Measurements from ENCODE around the gene TEX26.

The TEX26 gene

DNA sequence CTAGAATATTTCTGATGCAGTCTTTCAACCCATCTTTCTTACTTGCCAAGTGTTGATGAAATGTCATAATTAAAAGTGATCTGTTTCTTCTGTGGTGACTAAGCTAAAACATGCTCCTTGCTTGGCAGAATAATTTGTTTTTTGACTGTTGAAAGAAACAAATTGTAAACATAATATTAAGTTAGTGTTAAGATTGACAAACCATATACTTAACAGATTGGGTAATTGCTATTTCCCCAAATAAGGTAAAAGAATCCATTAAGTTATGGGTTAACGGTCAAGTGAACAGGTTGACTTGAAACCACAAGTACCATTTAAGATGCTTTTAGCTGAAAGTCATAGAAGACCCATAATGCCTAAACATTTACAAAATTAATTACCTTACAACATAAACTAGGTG lies 62.9 kb downstream of the TEX26 start:
- WGBS (ENCODE audit: insufficient coverage, insufficient read length): no CpG with 5 or more reads among the region's 1 CpG
- H3K9me3 ChIP-seq (ENCODE audit: control insufficient read depth, insufficient read depth, low read length): no peaks in the 10 kb centered on the region
- no peak overlapping the region for H3K27ac ChIP-seq (ENCODE audit: low read length)
- H3K36me3 ChIP-seq (ENCODE audit: control insufficient read depth, insufficient read depth, low read length): no peaks in the 10 kb centered on the region
- no peaks in the 10 kb centered on the region for H3K4me1 ChIP-seq (ENCODE audit: control insufficient read depth, insufficient read depth, low read length)
- DNase-seq (ENCODE audit: low read depth, low spot score): no peak
- H3K4me3 ChIP-seq (ENCODE audit: low read length): no peak overlapping the region
- H3K27me3 ChIP-seq (ENCODE audit: control insufficient read depth, insufficient read depth, low read length): no peaks in the 10 kb centered on the region

DNA sequence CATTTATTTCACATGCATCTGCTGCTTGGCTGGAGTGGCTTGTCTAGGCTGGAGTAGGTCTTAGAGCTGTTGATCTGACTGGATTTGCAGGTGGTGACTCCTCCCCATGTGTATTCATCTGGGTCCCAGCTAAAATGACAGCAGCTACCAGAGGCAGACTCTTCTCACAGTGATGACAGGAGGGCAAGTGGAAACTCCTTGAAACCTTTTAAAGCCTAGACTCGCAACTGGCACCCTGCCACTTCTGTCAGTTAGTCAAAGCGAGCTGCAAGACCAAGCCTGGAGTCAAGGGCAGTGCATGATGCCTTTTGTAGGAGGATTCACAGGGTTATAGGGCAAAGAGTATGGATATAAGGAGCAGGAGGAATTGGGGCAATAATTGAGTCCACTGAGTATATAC lies 65.2 kb downstream of the TEX26 start:
- no CpG with 5 or more reads among the region's 2 CpGs for WGBS (ENCODE audit: insufficient coverage, insufficient read length)
- no peak overlapping the region for H3K4me3 ChIP-seq (ENCODE audit: low read length)
- H3K9me3 ChIP-seq (ENCODE audit: control insufficient read depth, insufficient read depth, low read length): no peaks in the 10 kb centered on the region
- no peak overlapping the region for H3K27ac ChIP-seq (ENCODE audit: low read length)
- DNase-seq (ENCODE audit: low read depth, low spot score): no peak
- H3K4me1 ChIP-seq (ENCODE audit: control insufficient read depth, insufficient read depth, low read length): no peaks in the 10 kb centered on the region
- H3K36me3 ChIP-seq (ENCODE audit: control insufficient read depth, insufficient read depth, low read length): no peaks in the 10 kb centered on the region
- no peaks in the 10 kb centered on the region for H3K27me3 ChIP-seq (ENCODE audit: control insufficient read depth, insufficient read depth, low read length)

DNA sequence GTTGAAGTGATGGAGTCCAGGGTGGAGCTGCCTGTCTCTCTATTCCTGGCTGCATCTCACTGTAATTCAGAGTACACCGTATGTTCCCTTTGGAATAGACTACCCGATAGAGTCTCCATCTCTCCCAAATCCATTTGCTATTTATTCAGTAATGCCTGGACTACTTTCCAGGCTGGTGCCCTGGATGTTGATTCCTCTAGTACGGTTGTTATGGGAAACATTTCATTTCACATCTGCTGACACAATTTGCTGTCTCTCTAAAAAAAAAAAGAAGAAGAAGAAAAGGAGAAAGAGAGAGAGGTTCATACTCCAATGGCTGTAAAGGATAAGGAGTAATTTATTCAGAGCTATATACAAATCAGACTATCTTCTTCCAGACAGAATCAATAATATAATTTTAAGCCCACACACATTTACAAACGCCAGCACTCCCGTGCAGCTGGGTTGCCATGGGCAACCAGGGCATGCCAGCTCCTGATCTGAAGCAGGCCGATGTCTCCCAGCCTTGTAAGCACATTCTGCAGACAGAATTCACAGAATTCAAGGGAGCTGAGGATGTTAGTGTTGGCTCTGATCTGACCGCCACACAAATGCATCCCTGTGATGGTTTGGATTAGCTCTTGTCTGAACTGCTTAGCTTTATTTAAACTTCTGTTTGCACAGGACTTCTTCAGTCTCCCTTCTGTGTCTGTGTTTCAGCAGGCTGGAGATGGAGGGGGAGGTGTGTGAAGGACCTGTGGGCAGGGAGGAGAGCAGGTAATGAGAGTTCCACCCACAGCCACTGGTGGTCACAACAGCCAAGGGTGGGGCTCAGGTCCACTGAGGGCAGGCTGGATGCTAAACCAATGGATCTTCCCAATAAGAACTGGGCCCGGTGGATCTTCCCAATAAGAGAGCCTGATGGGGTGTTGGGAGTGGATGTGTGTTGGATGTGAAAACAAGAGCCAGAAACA lies 66.0 kb downstream of the TEX26 start:
- no peak overlapping the region for H3K27ac ChIP-seq (ENCODE audit: low read length)
- DNase-seq (ENCODE audit: low read depth, low spot score): no peak
- H3K27me3 ChIP-seq (ENCODE audit: control insufficient read depth, insufficient read depth, low read length): no peaks in the 10 kb centered on the region
- no CpG with 5 or more reads among the region's 8 CpGs for WGBS (ENCODE audit: insufficient coverage, insufficient read length)
- H3K4me1 ChIP-seq (ENCODE audit: control insufficient read depth, insufficient read depth, low read length): no peaks in the 10 kb centered on the region
- no peaks in the 10 kb centered on the region for H3K36me3 ChIP-seq (ENCODE audit: control insufficient read depth, insufficient read depth, low read length)
- H3K9me3 ChIP-seq (ENCODE audit: control insufficient read depth, insufficient read depth, low read length): no peaks in the 10 kb centered on the region
- H3K4me3 ChIP-seq (ENCODE audit: low read length): no peak overlapping the region

DNA sequence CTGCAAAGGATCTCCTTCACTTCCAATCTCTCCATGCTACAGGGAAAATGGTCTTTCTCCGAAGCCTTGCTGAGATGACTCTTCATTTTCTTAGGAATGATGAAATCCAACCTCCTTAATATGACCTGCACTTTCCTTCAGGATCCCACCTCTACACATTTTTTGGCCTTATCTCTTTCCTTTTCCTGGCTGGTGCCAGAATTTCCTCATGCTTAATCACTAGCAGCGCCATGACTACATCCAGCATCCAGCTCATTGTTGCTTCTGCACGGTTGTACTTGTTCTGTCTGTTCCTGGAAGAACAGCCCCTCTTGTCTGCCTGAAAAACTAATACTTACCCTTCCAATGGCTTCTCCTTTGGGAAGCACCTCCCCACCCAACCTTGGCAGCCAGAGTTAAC lies 68.4 kb downstream of the TEX26 start:
- Histone ChIP-seq H3K4me1 (ENCODE audit: control insufficient read depth, insufficient read depth, low read length) (no peaks in the 10 kb centered on the region), H3K4me3 (ENCODE audit: low read length) (no peak overlapping the region), H3K27ac (ENCODE audit: low read length) (no peak overlapping the region), H3K36me3 (ENCODE audit: control insufficient read depth, insufficient read depth, low read length) (no peaks in the 10 kb centered on the region), H3K9me3 (ENCODE audit: control insufficient read depth, insufficient read depth, low read length) (no peaks in the 10 kb centered on the region), H3K27me3 (ENCODE audit: control insufficient read depth, insufficient read depth, low read length) (no peaks in the 10 kb centered on the region)
- no CpG with 5 or more reads among the region's 3 CpGs for WGBS (ENCODE audit: insufficient coverage, insufficient read length)
- no peak for DNase-seq (ENCODE audit: low read depth, low spot score)

DNA sequence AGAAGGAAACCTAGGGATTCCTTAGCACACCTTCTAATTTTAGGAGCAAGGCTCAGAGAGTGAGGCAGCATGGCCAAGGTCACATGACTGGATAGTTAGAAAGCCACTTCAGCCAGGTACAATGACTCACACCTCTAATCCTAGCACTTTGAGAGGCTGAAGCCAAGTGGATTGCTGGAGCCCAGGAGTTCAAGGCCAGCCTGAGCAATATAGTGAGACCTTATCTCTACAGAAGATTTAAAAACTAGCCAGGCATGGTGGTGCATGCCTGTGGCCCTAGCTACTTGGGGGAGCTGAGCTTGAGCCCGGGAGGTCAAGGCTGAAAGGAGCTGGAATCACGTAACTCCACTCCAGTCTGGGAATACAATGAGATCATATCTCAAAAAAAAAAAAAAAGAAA lies 69.2 kb downstream of the TEX26 start:
- Histone ChIP-seq H3K27ac (ENCODE audit: low read length) (no peak overlapping the region), H3K4me1 (ENCODE audit: control insufficient read depth, insufficient read depth, low read length) (no peaks in the 10 kb centered on the region), H3K36me3 (ENCODE audit: control insufficient read depth, insufficient read depth, low read length) (no peaks in the 10 kb centered on the region), H3K4me3 (ENCODE audit: low read length) (no peak overlapping the region), H3K9me3 (ENCODE audit: control insufficient read depth, insufficient read depth, low read length) (no peaks in the 10 kb centered on the region), H3K27me3 (ENCODE audit: control insufficient read depth, insufficient read depth, low read length) (no peaks in the 10 kb centered on the region)
- no CpG with 5 or more reads among the region's 2 CpGs for WGBS (ENCODE audit: insufficient coverage, insufficient read length)
- no peak for DNase-seq (ENCODE audit: low read depth, low spot score)

DNA sequence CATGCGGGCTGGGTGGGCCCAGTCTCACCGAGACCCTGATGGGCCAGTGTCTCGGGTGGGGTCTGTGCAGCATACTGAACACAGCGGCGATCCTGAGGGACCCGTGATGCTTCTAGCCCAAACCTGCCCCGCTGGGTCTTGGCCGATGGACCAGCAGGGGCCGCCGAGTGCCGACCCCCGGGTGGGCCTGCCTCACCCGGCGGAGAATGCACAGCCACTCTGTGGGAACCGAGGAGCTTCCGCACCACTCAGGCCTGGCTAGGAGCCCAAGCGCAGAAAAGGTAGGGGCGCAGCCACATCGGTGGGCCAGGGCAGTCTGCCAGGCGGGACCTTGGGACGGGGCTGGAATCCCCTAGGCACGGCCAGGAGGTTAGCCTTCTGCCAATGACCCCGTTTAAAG lies 72.6 kb downstream of the TEX26 start:
- no peaks in the 10 kb centered on the region for H3K36me3 ChIP-seq (ENCODE audit: control insufficient read depth, insufficient read depth, low read length)
- H3K9me3 ChIP-seq (ENCODE audit: control insufficient read depth, insufficient read depth, low read length): no peaks in the 10 kb centered on the region
- H3K4me1 ChIP-seq (ENCODE audit: control insufficient read depth, insufficient read depth, low read length): no peaks in the 10 kb centered on the region
- H3K27ac ChIP-seq (ENCODE audit: low read length): no peak overlapping the region
- H3K4me3 ChIP-seq (ENCODE audit: low read length): no peak overlapping the region
- WGBS (ENCODE audit: insufficient coverage, insufficient read length): no CpG with 5 or more reads among the region's 23 CpGs
- H3K27me3 ChIP-seq (ENCODE audit: control insufficient read depth, insufficient read depth, low read length): no peaks in the 10 kb centered on the region
- no peak for DNase-seq (ENCODE audit: low read depth, low spot score)

DNA sequence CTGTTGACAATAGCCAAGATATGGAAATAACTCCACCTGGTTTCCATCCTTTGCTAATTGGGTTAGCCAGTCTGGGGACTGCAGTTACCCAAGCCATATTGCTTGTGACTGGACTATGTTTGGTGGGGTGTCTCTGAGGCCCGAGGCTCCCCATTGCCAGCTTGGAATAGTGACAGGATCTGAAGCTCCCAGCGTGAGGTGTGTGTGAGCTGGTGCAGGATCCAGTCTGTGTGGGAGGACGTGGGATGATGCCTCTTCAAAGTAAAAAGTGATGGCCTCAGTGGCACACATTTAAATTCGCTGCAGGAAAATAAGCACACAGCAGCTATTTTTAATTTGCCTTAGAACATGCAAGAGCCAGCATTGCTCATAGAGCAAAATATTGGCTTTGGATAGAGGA lies 75.0 kb downstream of the TEX26 start:
- no peak overlapping the region for H3K27ac ChIP-seq (ENCODE audit: low read length)
- no peak overlapping the region for H3K4me3 ChIP-seq (ENCODE audit: low read length)
- no peaks in the 10 kb centered on the region for H3K9me3 ChIP-seq (ENCODE audit: control insufficient read depth, insufficient read depth, low read length)
- DNase-seq (ENCODE audit: low read depth, low spot score): no peak
- no peaks in the 10 kb centered on the region for H3K27me3 ChIP-seq (ENCODE audit: control insufficient read depth, insufficient read depth, low read length)
- no peaks in the 10 kb centered on the region for H3K36me3 ChIP-seq (ENCODE audit: control insufficient read depth, insufficient read depth, low read length)
- no peaks in the 10 kb centered on the region for H3K4me1 ChIP-seq (ENCODE audit: control insufficient read depth, insufficient read depth, low read length)
- WGBS (ENCODE audit: insufficient coverage, insufficient read length): no CpG with 5 or more reads among the region's 4 CpGs

DNA sequence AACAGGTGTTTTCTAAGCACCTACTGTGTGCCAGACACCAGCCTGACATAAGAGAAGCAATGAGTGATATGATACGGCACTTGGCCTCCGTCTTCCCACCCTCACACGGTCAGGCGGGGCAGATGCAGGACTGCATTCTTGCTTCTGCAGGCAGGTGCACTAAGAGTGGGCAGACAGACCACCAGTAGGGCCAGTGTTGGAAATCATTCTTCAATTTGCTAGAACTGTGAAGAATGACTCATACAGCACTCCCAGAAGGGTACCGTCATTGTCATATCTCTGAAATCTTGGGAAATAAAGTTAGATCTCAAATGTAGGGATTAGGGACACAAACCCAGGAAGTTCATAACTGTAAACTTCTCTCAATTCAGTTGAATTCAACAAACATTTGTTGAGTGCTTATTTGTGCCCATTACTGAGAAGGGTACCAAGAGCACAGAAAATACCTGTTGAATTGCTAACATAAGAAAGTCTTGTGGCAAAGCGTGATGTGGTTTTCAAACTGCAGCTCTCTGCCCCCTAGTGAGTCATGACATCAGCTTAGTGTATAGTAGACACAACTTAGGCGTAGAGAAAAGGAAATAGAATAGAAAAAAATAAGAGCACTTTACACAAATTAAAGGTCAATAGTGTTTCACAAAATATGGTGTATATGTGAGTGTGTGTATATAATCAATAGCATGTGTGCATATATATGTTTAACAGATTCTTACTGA lies 76.1 kb downstream of the TEX26 start:
- WGBS (ENCODE audit: insufficient coverage, insufficient read length): no CpG with 5 or more reads among the region's 7 CpGs
- Histone ChIP-seq H3K27me3 (ENCODE audit: control insufficient read depth, insufficient read depth, low read length) (no peaks in the 10 kb centered on the region), H3K27ac (ENCODE audit: low read length) (no peak overlapping the region), H3K9me3 (ENCODE audit: control insufficient read depth, insufficient read depth, low read length) (no peaks in the 10 kb centered on the region), H3K4me1 (ENCODE audit: control insufficient read depth, insufficient read depth, low read length) (no peaks in the 10 kb centered on the region), H3K36me3 (ENCODE audit: control insufficient read depth, insufficient read depth, low read length) (no peaks in the 10 kb centered on the region), H3K4me3 (ENCODE audit: low read length) (no peak overlapping the region)
- DNase-seq (ENCODE audit: low read depth, low spot score): no peak

DNA sequence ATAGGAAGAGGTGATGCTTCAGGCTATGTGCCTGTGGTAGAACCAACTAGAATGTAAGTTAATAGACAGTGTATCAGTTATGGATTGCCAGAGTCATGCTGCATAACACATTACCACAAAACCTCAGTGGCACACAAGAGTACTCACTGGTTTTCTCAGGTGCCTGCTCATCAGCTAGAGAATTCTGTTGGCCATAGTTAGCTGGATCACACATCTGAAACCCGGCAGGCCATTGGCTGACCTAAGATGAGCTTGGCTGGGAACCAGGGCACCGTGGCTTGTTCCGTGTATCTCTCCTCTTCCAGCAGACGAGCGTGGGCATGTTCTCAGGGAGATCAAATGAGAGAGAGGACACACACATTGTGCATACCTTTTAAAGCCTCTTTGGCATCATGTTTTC lies 76.7 kb downstream of the TEX26 start:
- Histone ChIP-seq H3K4me1 (ENCODE audit: control insufficient read depth, insufficient read depth, low read length) (no peaks in the 10 kb centered on the region), H3K27me3 (ENCODE audit: control insufficient read depth, insufficient read depth, low read length) (no peaks in the 10 kb centered on the region)
- WGBS (ENCODE audit: insufficient coverage, insufficient read length): no CpG with 5 or more reads among the region's 5 CpGs

DNA sequence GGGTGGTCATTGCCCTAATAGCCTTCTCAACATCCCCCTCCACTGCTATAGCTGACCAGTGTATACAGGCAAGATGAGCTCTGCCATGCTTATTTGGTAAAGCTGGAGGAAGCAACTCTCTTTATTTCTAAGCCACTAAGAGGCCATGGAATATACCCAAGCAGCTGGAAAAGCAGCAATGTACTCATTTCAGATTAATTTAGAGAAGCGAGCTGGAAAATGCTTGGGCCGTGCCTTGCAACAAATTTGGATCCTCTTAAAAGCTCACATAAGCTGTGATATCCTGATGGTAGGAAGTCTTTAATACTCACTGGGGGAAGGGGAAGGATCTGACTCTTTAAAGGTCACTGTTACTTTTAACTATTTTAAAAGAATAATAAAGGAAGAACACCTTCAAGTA lies 77.8 kb downstream of the TEX26 start:
- no peaks in the 10 kb centered on the region for H3K36me3 ChIP-seq (ENCODE audit: control insufficient read depth, insufficient read depth, low read length)
- no peaks in the 10 kb centered on the region for H3K9me3 ChIP-seq (ENCODE audit: control insufficient read depth, insufficient read depth, low read length)
- H3K27ac ChIP-seq (ENCODE audit: low read length): no peak overlapping the region
- DNase-seq (ENCODE audit: low read depth, low spot score): no peak
- no peaks in the 10 kb centered on the region for H3K27me3 ChIP-seq (ENCODE audit: control insufficient read depth, insufficient read depth, low read length)
- no peaks in the 10 kb centered on the region for H3K4me1 ChIP-seq (ENCODE audit: control insufficient read depth, insufficient read depth, low read length)
- no CpG with 5 or more reads among the region's 2 CpGs for WGBS (ENCODE audit: insufficient coverage, insufficient read length)
- no peak overlapping the region for H3K4me3 ChIP-seq (ENCODE audit: low read length)

More for the DNA sequence above, 76.7 kb downstream of the TEX26 start:
- Histone ChIP-seq H3K4me3 (ENCODE audit: low read length) (no peak overlapping the region), H3K36me3 (ENCODE audit: control insufficient read depth, insufficient read depth, low read length) (no peaks in the 10 kb centered on the region), H3K9me3 (ENCODE audit: control insufficient read depth, insufficient read depth, low read length) (no peaks in the 10 kb centered on the region), H3K27ac (ENCODE audit: low read length) (no peak overlapping the region)
- no peak for DNase-seq (ENCODE audit: low read depth, low spot score)

Measured in iPS DF 6.9 (cell line).